IgD-negative memory B cell (primary cell): ENCODE results near the gene TM7SF2. TPM values are rescaled to one million over a fixed set of nuclear protein-coding genes. Genes with fewer than 3 reads are reported as not detected.
"Not testable (repeated sequence)": the region's sequence is repeated elsewhere in the genome, so short reads cannot be mapped to it uniquely, and the experiment has no call there.

Source experiments
- H3K27ac Mint-ChIP-seq, 3 donors: one replicate each; pipeline ENCODE4 v1.8.0; 2020 to 2022; ENCODE audit warnings: mild to moderate bottlenecking in 3 of 3, mixed read lengths in 3 of 3, moderate library complexity in 1 of 3
- H3K27me3 Mint-ChIP-seq: one replicate; pipeline ENCODE4 v1.8.0; 2021; ENCODE audit warnings: mixed read lengths
- H3K36me3 Mint-ChIP-seq: one replicate; pipeline ENCODE4 v1.8.0; 2020; ENCODE audit warnings: mild to moderate bottlenecking, mixed read lengths
- H3K4me1 Mint-ChIP-seq, 3 donors: one replicate each; pipeline ENCODE4 v1.8.0; 2020 to 2022; ENCODE audit warnings: mixed read lengths in 3 of 3, mild to moderate bottlenecking in 1 of 3
- H3K4me3 Mint-ChIP-seq, 4 donors: one replicate each; pipeline ENCODE4 v1.8.0; 2020 to 2022; ENCODE audit warnings: mild to moderate bottlenecking in 4 of 4, mixed read lengths in 4 of 4, moderate library complexity in 3 of 4
- H3K9me3 Mint-ChIP-seq, 3 donors: one replicate each; pipeline ENCODE4 v1.8.0; 2020 to 2021; ENCODE audit warnings: mixed read lengths in 3 of 3, mild to moderate bottlenecking in 1 of 3
- polyA plus RNA-seq: library from polyadenylated mRNA; unstranded; fragments of 300-500 nt; fragmentation: Illumina TruSeq; gene quantifications from one replicate; pipeline ENCODE4 v1.2.3, GENCODE V29; 2021

TM7SF2 gene
- polyA plus RNA-seq, 1 donor from 2014 or later = 18.2 TPM

DNA sequence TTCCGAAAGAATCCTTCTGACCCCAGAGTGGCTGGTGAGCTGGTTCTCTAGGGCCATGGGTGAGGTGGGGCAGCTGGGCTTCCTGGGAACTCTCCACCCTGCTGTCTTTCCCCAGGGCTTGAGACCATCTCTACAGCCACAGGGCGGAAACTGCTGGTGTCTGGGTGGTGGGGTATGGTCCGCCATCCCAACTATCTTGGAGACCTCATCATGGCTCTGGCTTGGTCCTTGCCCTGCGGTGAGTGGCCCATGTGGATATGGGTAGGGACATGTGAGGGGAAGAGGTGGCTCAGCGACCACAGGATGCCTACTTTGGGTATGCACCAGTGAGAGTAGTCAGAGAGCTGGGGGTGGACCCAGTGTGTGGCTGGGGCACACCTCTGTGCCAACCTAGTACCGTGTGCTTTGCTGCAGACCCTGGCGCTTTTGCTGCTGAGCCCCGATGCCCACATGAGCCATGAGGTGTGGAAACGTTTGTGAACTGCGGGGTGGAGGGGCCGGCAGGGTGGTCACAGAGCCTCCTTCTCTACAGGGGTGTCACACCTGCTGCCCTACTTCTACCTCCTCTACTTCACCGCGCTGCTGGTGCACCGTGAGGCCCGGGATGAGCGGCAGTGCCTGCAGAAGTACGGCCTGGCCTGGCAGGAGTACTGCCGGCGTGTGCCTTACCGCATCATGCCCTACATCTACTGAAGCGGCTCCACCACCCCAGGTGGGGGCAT lies 3.9 kb downstream of the TM7SF2 start:
- Mint-ChIP-seq H3K36me3 (peaks cover 3% of the 10 kb centered on the region), H3K4me1 (peaks cover 22 to 36% (median 23%) of the 10 kb centered on the region in 3 donors), H3K4me3 (peak overlapping the region in 3 of 4 donors; percentile 9 to 86 (median 63)), H3K27me3 (no peaks in the 10 kb centered on the region), H3K27ac (peak overlapping the region in 2 of 3 donors; percentile 31 to 90), H3K9me3 (no peaks in the 10 kb centered on the region)

DNA sequence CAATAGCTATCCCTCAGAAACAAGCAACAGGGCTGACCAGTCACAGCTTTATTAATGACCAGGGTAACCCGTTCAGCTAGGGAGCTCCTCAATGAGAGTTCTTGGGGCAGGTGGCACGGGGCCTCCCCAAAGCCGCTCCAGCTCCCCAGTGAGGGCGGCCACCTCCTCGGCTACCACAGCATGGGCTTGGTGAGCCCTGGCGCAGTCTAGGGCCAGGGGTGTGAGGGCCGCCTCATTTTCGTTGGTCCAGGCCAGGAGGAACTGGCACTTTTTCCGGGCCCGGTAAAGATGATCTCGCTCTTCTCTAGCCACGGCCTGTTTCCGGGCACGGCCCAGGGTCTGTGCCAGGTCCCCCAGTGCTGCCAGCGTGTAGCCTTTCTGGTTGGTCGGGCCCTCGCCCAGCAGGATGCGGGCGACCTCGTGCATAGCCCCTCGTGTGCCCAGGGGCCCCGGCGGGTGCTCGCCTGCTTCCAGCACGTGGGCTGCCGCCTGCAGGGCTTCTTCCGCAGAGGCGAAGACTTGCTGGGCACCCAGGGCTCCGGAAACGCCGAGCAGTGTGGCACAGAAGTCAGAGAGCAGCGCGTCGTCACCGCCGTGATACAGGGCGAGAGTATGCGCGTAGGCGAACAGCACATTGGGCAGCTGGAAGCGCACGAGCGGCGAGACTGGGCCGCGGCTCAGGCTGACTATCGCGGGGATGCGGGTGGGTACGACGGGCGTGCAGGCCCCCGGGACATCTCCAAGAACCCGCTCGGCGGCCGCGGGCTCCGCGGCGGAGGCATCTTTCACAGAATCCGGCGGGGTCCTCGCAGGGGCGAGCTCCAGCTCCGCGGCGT lies 4.9 kb downstream of the TM7SF2 start:
- Mint-ChIP-seq H3K4me1 (peaks cover 15 to 33% (median 22%) of the 10 kb centered on the region in 3 donors), H3K9me3 (no peaks in the 10 kb centered on the region), H3K4me3 (peak overlapping the region; percentile 86 to 96 (median 90)), H3K36me3 (peaks cover 4% of the 10 kb centered on the region), H3K27ac (peak overlapping the region; percentile 31 to 94 (median 90)), H3K27me3 (no peaks in the 10 kb centered on the region)

DNA sequence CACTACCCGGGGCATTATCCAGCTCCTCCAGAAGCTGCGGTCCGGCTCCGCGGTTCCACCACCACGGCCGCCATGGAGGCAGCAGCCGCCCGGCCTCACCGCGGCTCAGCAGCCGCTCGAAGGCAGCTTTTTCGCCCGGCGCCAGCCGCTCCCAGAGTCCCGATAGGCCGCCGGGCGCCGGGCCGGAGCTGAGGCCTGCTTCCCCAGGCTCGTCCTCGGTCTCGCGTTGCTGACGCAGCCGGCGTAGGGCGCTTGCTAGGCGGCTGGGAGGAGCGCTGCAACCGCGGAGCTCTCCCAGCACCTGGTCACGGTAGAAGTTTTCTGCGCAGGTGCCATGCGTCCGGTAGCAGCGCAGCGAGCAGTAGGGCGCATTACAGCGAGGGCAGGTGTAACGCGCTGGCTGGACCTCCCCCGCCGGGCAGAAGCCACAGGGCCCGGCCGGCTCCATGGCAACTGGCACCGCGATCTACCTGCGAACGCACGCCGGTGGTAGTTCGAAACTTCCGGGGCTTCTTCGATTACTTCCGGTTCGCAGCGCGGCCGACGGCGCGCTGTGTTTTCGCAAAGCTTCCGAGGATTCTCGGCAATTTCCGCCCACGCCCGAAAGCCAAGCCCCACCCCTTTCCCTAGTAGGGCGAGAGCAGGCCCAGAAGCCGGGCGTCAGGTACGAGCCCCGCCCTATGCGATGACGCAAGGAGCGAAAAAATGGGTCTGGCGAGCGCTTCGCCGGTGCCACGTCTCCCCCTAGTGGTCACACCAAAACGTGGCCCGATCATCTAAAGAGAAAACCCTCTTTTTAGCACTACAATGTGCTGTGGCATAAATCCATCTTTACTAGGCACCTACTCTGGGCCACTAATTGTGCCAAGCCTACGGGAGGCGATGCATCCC lies 5.8 kb downstream of the TM7SF2 start, which contains the start of gene ZNHIT2:
ZNHIT2 (minus strand) TSS at position 496 of the 891 bp plus-strand sequence; CDS start at position 448, 48 bp downstream.
- H3K4me3 Mint-ChIP-seq = peak within 1 kb of the TSS; percentile 86 to 96 (median 90)
- H3K27me3 Mint-ChIP-seq = no peaks in the 10 kb centered on the region
- H3K9me3 Mint-ChIP-seq = no peaks in the 10 kb centered on the region
- H3K4me1 Mint-ChIP-seq = peaks cover 21 to 41% (median 26%) of the 10 kb centered on the region in 3 donors
- peaks cover 7% of the 10 kb centered on the region for H3K36me3 Mint-ChIP-seq
- peak within 1 kb of the TSS; percentile 90 to 94 (median 92) for H3K27ac Mint-ChIP-seq

DNA sequence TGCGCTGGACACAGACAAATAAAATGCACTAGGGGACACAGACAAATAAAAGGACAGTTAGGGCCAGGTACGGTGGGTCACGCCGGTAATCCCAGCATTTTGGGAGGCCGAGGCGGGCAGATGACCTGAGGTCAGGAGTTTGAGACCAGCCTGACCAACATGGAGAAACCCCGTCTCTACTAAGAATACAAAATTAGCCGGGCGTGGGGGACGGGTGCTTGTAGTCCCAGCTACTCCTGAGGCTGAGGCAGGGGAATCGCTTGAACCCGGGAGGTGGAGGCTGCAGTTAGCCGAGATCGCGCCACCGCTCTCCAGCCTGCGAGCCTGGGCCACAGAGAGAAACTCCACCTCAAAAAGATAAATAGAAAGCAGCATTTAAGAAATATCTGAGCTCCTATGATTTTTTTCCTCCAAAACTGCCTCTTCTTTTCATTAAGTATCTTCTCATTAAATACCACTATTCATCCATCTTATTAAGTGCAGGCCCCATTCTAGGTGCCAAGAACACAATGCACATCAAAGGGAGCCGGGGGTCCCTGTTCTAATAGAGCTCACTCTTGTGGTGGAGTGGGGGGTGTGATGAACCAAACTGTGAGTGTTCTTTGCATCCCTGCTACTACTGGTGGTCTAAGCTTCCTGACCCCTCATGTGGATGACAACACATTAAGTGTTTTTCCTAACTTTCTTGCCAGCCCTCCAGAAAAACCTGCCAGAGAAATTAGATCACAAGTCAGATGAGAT lies 6.6 kb downstream of the TM7SF2 start:
- peaks cover 19 to 43% (median 24%) of the 10 kb centered on the region in 3 donors for H3K4me1 Mint-ChIP-seq
- no peaks in the 10 kb centered on the region for H3K27me3 Mint-ChIP-seq
- H3K27ac Mint-ChIP-seq = peak overlapping the region; percentile 90 to 94 (median 92)
- H3K4me3 Mint-ChIP-seq = peak overlapping the region; percentile 86 to 94 (median 89)
- peaks cover 7% of the 10 kb centered on the region for H3K36me3 Mint-ChIP-seq
- no peaks in the 10 kb centered on the region for H3K9me3 Mint-ChIP-seq

DNA sequence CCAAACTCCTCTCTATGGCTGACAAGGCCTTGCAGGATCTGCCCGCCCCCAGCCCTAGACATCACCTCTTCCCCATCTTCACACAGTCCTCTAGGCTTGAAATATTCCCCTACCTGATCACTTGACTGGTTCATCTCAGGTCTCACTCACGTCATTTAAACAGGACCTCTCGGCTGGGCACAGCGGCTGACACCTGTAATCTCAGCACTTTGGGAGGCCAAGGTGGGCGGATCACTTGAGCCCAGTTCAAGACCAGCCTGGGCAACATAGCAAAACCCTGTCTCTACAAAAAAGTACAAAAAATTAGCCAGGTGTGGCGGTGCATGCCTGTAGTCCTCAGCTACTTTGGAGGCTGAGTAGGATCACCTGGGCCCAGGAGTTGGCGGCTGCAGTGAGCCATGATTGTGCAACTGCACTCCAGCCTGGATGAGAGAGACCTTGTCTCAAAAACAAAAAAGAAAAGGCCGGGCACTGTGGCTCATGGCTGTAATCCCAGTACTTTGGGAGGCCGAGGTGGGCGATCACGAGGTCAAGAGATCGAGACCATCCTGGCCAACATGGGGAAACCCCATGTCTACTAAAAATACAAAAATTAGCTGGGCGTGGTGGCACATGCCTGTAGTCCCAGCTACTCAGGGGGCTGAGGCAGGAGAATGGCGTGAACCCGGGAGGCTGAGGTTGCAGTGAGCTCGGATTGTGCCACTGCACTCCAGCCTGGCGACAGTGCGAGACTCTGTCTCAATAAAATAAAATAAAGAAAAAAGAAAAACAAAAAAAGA lies 7.4 kb downstream of the TM7SF2 start:
- H3K36me3 Mint-ChIP-seq, H3K27me3 Mint-ChIP-seq, H3K9me3 Mint-ChIP-seq: not testable (repeated sequence)
- Mint-ChIP-seq H3K4me3 (peak overlapping the region in 3 of 4 donors; percentile 12 to 77 (median 13)), H3K27ac (peak overlapping the region in 2 of 3 donors; percentile 73 to 76), H3K4me1 (peaks cover 15 to 39% (median 19%) of the 10 kb centered on the region in 3 donors)

DNA sequence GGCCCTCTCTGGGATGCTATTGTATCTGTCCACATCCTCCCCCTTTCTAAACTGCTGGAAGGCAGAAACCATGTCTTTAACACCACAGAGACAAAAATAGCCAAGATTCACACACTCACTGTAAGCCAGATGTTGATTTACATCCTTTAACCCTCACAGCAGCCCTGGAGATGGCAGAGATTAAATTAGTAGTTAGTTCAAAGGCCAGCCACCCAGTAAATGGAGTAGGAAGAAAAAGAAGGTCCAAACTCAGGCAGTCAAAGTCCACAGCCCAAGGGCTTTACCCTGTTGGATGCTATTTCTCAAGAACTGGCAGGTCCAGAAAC lies 8.0 kb downstream of the TM7SF2 start:
- peak overlapping the region; percentile 16 to 76 (median 73) for H3K27ac Mint-ChIP-seq
- peaks cover 7% of the 10 kb centered on the region for H3K36me3 Mint-ChIP-seq
- H3K4me3 Mint-ChIP-seq = peak overlapping the region in 1 of 4 donors; percentile 75
- peaks cover 15 to 41% (median 21%) of the 10 kb centered on the region in 3 donors for H3K4me1 Mint-ChIP-seq
- H3K9me3 Mint-ChIP-seq = no peaks in the 10 kb centered on the region
- H3K27me3 Mint-ChIP-seq = no peaks in the 10 kb centered on the region

DNA sequence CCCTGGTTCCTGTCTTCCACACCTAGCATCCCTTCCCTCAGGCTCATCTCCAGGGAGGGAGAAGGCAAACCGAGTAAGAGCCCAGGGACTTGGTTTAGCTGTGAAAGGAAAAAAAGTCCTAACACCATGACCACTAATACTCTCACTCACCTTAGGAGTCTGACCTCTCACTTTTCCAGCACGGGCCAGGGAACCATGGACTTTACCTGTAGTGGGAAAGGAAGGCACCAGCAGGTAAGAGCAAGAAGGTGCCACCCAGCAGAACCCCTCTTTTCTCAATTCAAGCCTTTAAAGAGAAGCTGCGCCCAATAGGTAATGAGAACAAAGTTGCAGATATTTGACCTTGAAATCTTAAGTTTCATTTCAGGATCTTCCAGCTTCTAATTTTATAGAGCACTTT lies 9.2 kb downstream of the TM7SF2 start:
- peak overlapping the region; percentile 98 to 99 (median 99) for H3K27ac Mint-ChIP-seq
- H3K9me3 Mint-ChIP-seq = no peaks in the 10 kb centered on the region
- peak overlapping the region; percentile 95 to 100 (median 99) for H3K4me3 Mint-ChIP-seq
- H3K36me3 Mint-ChIP-seq = peaks cover 7% of the 10 kb centered on the region
- peaks cover 15 to 41% (median 21%) of the 10 kb centered on the region in 3 donors for H3K4me1 Mint-ChIP-seq
- H3K27me3 Mint-ChIP-seq = no peaks in the 10 kb centered on the region

DNA sequence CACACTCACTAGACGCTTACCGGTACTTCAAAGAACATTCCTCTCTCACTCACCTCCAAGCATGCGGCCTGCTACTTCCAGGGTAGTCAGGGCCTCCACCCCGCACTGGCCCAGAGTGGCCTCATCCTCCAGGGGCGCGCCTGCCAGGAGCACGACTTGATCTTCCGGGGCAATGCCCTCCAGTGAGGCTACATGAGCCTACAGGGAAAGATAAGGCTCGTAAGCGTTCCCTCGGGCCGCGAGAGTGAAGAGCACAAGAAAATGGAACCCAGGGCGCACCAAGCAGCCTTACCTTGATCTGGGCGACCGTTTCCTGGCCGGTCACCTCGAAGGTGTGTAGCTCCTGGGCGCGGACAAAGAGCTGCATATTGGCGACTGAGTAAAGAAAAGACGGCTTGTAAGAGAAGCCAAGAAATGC lies 9.8 kb downstream of the TM7SF2 start:
- Mint-ChIP-seq H3K27me3 (no peaks in the 10 kb centered on the region), H3K4me3 (peak overlapping the region; percentile 95 to 100 (median 99)), H3K27ac (peak overlapping the region; percentile 98 to 99 (median 99)), H3K9me3 (no peaks in the 10 kb centered on the region), H3K36me3 (peaks cover 7% of the 10 kb centered on the region), H3K4me1 (peaks cover 15 to 39% (median 21%) of the 10 kb centered on the region in 3 donors)

DNA sequence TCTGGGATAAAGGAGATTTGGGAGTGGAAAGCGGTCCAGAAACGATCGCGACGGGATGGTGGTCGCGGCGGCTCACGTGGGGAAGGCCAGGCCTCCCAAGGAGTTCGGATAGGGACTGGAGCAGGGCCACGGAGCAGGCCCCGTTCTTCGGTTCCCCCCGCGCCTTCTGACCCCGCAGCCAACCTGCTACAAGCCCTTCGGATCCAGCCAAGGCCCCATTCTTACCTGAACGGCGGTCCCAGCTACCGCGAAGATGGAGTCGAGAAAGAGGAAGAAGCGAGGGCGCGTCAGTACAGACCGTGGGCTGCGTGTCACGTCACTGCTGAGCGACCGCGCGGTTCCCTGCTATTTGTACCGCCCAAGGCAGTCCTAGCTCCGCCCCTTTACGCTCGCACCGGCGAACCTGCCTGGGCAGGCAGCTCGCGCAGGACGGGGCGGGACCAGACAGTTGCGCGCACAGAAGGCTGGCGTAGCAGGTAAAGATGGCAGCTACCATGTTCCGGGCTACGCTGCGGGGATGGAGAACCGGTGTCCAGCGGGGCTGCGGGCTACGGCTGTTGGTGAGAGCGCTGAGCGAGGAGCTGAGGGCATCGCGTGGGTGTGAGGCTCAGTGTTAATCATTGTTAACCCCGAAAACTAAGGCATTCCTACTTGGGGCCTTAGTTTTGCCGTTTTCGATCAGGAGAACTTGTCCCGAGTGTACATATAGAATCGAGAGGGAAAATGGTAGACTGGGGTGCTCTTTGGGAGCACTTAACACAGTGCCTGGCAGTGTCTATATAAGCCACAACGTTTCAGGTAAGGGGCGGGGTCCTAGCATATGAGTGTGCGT lies 10.4 kb downstream of the TM7SF2 start, which contains the start of the genes FAU and MRPL49:
FAU (minus strand) TSS at position 270 of the 832 bp plus-strand sequence. CDS start 321 bp downstream, outside the sequence.
MRPL49 (plus strand) TSS at position 457 of the 832 bp plus-strand sequence; CDS start at position 483, 26 bp downstream.
- H3K36me3 Mint-ChIP-seq = peaks cover 7% of the 10 kb centered on the region
- peaks cover 15 to 39% (median 17%) of the 10 kb centered on the region in 3 donors for H3K4me1 Mint-ChIP-seq
- no peaks in the 10 kb centered on the region for H3K27me3 Mint-ChIP-seq
- peak within 1 kb of the TSS; percentile 98 to 99 (median 99) for H3K27ac Mint-ChIP-seq
- H3K9me3 Mint-ChIP-seq = no peaks in the 10 kb centered on the region
- H3K4me3 Mint-ChIP-seq = peak within 1 kb of the TSS; percentile 95 to 100 (median 99)

DNA sequence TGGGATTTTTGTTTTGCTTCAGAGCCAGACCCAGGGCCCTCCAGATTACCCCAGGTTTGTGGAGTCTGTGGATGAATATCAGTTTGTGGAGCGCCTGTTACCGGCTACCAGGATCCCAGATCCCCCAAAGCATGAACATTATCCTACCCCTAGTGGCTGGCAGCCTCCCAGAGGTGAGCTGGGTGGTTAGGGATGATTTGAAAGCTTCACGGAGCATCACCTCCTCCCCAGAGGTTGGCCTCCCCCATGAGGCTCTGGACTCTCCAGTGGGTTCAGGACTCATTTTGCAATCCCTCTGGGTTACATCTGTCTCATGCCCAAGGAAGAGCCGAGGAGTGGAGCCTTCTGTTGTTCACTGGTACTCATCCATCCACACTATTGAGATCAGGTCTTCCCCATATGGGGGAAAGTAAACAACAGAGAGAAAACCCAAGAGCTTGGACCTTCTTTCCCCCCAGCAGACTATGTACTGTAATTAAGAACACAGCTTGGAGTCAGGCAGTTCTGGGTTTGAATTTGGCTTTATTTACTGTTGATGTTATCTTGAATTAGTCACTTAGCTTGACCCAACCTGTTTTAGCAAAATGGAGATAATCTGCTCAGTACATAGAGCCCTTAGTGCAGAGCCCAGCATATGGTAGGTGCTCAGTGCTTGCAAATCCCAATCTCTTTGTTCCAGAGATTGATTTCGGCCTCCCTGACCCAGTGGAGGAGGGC lies 13.0 kb downstream of the TM7SF2 start:
- H3K36me3 Mint-ChIP-seq = peaks cover 4% of the 10 kb centered on the region
- H3K9me3 Mint-ChIP-seq = no peaks in the 10 kb centered on the region
- no peaks in the 10 kb centered on the region for H3K27me3 Mint-ChIP-seq
- peaks cover 8 to 28% (median 17%) of the 10 kb centered on the region in 3 donors for H3K4me1 Mint-ChIP-seq
- peak overlapping the region in 3 of 4 donors; percentile 44 to 85 (median 63) for H3K4me3 Mint-ChIP-seq
- peak overlapping the region in 1 of 3 donors; percentile 72 for H3K27ac Mint-ChIP-seq

DNA sequence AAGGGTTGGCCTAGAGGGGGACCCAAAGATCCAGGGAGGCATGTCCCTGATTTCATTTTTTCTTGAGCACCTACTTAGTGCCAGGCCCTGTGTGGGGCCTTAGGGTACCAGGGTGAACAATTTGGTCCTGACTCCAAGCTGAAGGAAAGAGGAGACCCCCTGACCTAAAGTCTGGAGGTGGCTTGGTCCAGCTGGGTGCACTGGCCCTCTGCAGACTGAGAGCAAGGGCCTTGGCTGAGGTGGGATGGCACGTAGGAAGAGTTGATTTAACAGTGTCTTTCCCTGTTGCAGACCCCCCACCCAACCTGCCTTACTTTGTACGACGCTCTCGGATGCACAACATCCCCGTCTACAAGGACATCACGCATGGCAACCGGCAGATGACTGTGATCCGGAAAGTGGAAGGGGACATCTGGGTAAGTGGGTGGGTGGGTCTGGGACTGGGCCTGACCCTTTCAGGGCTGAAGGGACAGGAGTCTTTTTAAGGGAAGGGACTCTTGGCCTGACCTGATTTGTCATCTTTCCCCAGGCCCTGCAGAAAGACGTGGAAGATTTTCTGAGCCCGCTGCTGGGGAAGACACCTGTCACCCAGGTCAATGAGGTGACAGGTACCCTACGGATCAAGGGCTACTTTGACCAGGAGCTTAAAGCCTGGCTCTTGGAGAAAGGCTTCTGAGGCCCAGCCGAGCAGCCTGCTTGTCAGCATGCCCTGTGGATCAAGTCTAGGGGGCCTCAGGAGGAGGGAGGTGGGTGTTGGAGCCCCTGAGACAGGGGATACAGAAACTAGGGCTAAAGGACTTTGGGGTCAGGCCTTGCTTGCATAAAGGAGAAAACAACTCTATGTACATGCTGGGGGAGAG lies 13.8 kb downstream of the TM7SF2 start:
- Mint-ChIP-seq H3K4me1 (peaks cover 8 to 28% (median 20%) of the 10 kb centered on the region in 3 donors), H3K9me3 (no peaks in the 10 kb centered on the region), H3K36me3 (peaks cover 4% of the 10 kb centered on the region), H3K27ac (peak overlapping the region in 1 of 3 donors; percentile 89), H3K27me3 (no peaks in the 10 kb centered on the region), H3K4me3 (peak overlapping the region in 1 of 4 donors; percentile 85)
